ENCODE measurements around the gene SPECC1L. TPM values are rescaled to one million over a fixed set of nuclear protein-coding genes. Genes with fewer than 3 reads are reported as not detected.

The SPECC1L gene
- total RNA-seq, 4 donors from 2014 or later = 42.2 to 45.1 (median 43.6) TPM

DNA sequence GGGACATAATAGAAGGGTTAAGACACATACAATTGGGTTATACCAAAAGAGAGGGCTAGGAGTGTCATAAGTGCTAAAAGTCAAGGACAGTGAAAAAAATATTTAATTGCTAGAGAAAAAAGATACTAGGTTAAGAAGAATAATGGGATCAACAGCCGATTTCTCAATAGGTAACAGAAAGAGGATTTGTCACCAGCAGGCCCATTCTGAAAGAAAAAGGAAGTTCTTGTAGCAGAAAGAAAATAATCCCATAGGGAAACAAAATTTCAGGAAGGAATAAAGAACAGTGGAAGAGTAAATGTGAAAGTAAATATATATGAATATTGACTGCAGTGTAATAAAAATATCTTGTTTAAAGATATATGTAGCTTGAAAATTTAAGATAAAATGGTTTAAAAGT, 113.5 kb downstream of the SPECC1L start:
- H3K36me3 ChIP-seq = peaks cover 0 to 3% (median 1%) of the 10 kb centered on the region in 3 donors
- 70 to 80% methylated on average over 1 of the region's 1 CpG for WGBS, 2 donors
- no peak overlapping the region for H3K4me3 ChIP-seq
- TF ChIP-seq POLR2A (IDR thresholded peaks at IDR 0.05) (no peak), EP300 (IDR thresholded peaks at IDR 0.05) (no peak)
- TF ChIP-seq, protein P1, sequence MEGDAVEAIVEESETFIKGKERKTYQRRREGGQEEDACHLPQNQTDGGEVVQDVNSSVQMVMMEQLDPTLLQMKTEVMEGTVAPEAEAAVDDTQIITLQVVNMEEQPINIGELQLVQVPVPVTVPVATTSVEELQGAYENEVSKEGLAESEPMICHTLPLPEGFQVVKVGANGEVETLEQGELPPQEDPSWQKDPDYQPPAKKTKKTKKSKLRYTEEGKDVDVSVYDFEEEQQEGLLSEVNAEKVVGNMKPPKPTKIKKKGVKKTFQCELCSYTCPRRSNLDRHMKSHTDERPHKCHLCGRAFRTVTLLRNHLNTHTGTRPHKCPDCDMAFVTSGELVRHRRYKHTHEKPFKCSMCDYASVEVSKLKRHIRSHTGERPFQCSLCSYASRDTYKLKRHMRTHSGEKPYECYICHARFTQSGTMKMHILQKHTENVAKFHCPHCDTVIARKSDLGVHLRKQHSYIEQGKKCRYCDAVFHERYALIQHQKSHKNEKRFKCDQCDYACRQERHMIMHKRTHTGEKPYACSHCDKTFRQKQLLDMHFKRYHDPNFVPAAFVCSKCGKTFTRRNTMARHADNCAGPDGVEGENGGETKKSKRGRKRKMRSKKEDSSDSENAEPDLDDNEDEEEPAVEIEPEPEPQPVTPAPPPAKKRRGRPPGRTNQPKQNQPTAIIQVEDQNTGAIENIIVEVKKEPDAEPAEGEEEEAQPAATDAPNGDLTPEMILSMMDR (IDR thresholded peaks at IDR 0.05) = no peak
- H3K9me3 ChIP-seq = no peaks in the 10 kb centered on the region
- H3K27ac ChIP-seq = no peak overlapping the region
- peaks cover 0 to under 1% (median 0%) of the 10 kb centered on the region in 4 donors for H3K4me1 ChIP-seq
- no peaks in the 10 kb centered on the region for H3K27me3 ChIP-seq
- DNase-seq (ENCODE audit: low spot score in 2 of 2) = no peak

- no peak overlapping the region for H3K27ac ChIP-seq
- DNase-seq (ENCODE audit: low spot score in 2 of 2) = no peak
- no peak for TF ChIP-seq EP300 (IDR thresholded peaks at IDR 0.05)
- no peak for TF ChIP-seq POLR2A (IDR thresholded peaks at IDR 0.05)
- no peak overlapping the region for H3K4me3 ChIP-seq
- H3K4me1 ChIP-seq = peaks cover 0 to 24% (median 9%) of the 10 kb centered on the region in 4 donors
- H3K27me3 ChIP-seq = no peaks in the 10 kb centered on the region
- H3K9me3 ChIP-seq = no peaks in the 10 kb centered on the region
- WGBS, 2 donors = 82 to 84% methylated on average over 2 of the region's 2 CpGs
- peaks cover 0 to 3% (median 0%) of the 10 kb centered on the region in 3 donors for H3K36me3 ChIP-seq
These were observed 116.4 kb downstream of the SPECC1L start for GRCh38 chr22:24386937-24387471.

GRCh38 chr22:24389680-24390079, 119.0 kb downstream of the SPECC1L start:
- peak overlapping the region in 2 of 4 donors; percentile 46 to 50 for H3K27ac ChIP-seq
- no peak for DNase-seq (ENCODE audit: low spot score in 2 of 2)
- H3K4me1 ChIP-seq = peaks cover 0 to 24% (median 9%) of the 10 kb centered on the region in 4 donors
- TF ChIP-seq, protein P1 (IDR thresholded peaks at IDR 0.05) = no peak
- no peak for TF ChIP-seq EP300 (IDR thresholded peaks at IDR 0.05)
- TF ChIP-seq POLR2A (IDR thresholded peaks at IDR 0.05) = no peak
- no peaks in the 10 kb centered on the region for H3K9me3 ChIP-seq
- H3K36me3 ChIP-seq = peaks cover 0 to 6% (median 0%) of the 10 kb centered on the region in 3 donors
- WGBS, 2 donors = 88 to 93% methylated on average over 1 of the region's 1 CpG
- no peak overlapping the region for H3K4me3 ChIP-seq
- H3K27me3 ChIP-seq = no peaks in the 10 kb centered on the region

GRCh38 chr22:24390156-24390555, 119.5 kb downstream of the SPECC1L start:
- Histone ChIP-seq H3K36me3 (peaks cover 0 to 7% (median 0%) of the 10 kb centered on the region in 3 donors), H3K9me3 (no peaks in the 10 kb centered on the region), H3K27ac (peak overlapping the region in 2 of 4 donors; percentile 46 to 50), H3K4me3 (no peak overlapping the region), H3K4me1 (peaks cover 0 to 24% (median 9%) of the 10 kb centered on the region in 4 donors), H3K27me3 (no peaks in the 10 kb centered on the region)
- no peak for DNase-seq (ENCODE audit: low spot score in 2 of 2)
- 64 to 67% methylated on average over 2 of the region's 2 CpGs for WGBS, 2 donors
- TF ChIP-seq, protein P1 (IDR thresholded peaks at IDR 0.05) = no peak
- TF ChIP-seq EP300 (IDR thresholded peaks at IDR 0.05) (no peak), POLR2A (IDR thresholded peaks at IDR 0.05) (no peak)

DNA sequence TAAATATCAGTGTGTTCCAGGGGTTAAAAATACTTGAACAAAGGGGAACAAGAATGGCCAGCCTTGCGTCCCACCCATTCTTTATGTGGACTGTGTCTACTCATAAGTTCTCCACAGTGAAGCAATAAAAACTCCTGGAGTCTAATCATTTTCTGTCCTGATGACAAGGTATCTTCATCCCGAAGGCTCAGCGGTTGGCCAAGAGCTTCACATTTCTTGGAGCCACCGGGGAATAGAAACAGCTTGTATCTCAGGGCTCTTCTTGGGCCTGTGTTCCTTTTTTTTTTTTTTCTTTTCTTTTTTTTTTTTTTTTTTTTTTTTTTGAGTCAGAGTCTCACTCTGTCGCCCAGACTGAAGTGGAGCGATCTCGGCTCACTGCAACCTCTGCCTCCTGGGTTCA, 119.9 kb downstream of the SPECC1L start:
- Histone ChIP-seq H3K9me3 (no peaks in the 10 kb centered on the region), H3K27ac (peak overlapping the region in 2 of 4 donors; percentile 46 to 57), H3K4me1 (peaks cover 0 to 24% (median 9%) of the 10 kb centered on the region in 4 donors), H3K27me3 (no peaks in the 10 kb centered on the region), H3K4me3 (no peak overlapping the region), H3K36me3 (peaks cover 0 to 11% (median 0%) of the 10 kb centered on the region in 3 donors)
- 52 to 69% methylated on average over 7 of the region's 7 CpGs for WGBS, 2 donors
- TF ChIP-seq EP300 (IDR thresholded peaks at IDR 0.05) = peak in 1 of 2 donors; percentile 19
- no peak for TF ChIP-seq POLR2A (IDR thresholded peaks at IDR 0.05)
- TF ChIP-seq, protein P1 (IDR thresholded peaks at IDR 0.05) = no peak
- peak in 1 of 2 donors; percentile 42 for DNase-seq (ENCODE audit: low spot score in 2 of 2)

All from tibial nerve (tissue), 4 donors.